GM19455 (cell line): Measurements from ENCODE around the gene TK1.
"Not testable (repeated sequence)": the region's sequence is repeated elsewhere in the genome, so short reads cannot be mapped to it uniquely, and the experiment has no call there.

Experiments
- ATAC-seq: cut with Tn5 transposase; IDR thresholded peaks from one replicate; pipeline ENCODE4 v1.9.1; 2021; ENCODE audit not compliant: unreplicated experiment

Gene TK1

DNA sequence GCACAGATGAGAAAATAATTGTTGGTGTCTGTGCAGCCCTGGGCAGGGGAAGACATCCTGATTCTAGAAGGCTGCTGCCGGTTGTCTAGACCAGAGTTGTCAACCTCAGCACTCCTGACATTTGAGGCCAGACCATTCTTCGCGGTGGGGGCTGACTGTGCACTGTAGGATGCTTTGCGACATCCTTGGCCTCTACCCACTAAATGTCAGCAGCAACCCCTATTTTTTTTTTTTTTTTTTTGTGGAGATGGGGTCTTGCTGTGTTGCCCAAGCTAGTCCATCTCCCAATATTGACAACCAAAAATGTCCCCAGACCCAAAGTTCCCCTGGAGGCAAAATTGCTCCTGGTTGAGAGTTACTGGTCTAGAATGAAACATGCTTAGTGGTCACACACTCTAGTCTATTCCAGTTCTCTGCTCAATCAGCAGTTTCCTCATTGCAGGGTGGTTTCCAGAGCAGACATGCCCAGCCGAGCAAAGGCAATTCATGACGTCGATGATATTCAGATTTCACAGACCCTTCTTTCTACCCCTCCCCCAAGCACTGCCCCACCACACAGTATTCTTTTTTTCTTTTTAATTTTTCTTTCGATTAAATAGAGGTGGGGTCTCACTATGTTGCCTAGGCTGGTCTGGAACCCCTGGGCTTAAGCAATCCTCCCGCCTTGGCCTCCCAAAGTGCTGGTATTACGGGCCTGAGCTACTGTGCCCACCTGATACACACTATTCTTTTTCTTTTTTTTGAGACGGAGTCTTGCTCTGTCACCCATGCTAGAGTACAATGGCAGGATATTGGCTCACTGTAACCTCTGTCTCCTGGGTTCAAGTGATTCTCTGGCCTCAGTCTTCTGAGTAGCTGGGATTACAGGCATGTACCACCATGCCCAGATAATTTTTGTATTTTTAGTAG, 31.7 kb downstream of the TK1 start:
- ATAC-seq, result no peak

DNA sequence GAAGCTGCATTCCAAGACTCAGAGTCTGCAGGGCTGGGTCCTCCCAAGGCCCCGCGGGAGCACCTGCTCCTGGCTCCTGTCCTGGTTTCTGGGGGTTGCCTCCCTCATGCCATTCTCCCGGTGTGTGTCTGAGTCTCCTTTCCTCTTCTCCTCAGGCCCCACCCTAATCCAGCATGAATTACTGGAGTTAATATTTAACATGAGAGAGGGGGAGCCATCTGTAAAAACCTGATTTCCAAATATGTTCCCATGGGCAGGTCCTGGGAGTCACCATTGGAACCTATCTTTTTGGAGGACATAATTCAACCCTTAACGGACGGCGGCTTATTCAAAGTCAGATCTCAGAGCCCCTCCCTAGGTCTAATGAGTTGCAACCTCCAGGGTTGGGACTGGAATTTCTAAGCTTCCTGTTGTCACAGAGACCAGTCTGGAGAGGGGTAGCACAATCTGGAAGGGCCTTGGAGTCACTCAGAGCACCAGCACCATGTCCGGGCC, 35.3 kb downstream of the TK1 start:
- no peak for ATAC-seq

DNA sequence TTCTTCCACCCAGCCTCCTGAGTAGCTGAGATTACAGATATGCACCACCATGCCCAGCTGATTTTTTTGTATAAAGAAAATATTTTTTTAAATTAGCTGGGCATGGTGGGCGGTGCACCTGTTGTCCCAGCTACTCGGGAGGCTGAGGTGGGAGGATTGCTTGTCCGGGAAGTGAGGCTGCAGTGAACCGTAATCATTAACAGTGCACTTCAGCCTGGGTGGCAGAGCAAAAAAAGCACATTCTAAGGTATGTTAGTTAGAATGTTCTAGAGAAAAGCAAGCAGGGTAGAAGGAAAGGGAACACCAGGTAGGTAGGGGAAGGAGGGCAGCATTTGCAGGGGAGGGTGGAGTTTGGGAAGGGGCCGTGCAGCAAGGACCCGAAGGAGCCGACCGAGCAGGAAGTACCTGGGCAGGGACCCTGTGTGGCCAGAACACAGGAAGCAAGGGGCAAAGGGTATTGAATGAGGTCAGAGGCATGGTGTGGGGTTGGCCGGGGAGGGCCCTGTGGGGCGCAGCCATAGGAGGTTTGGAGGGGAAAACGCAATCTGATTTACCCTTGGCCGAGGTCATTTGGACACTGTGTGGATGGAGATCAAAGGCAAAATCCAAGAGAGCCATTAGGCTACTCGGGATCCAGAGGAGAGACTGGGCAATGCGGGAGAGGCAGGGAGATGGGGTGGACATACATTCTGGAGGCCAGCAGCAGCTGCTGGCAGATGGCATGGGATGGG, 38.4 kb downstream of the TK1 start:
- no peak for ATAC-seq

DNA sequence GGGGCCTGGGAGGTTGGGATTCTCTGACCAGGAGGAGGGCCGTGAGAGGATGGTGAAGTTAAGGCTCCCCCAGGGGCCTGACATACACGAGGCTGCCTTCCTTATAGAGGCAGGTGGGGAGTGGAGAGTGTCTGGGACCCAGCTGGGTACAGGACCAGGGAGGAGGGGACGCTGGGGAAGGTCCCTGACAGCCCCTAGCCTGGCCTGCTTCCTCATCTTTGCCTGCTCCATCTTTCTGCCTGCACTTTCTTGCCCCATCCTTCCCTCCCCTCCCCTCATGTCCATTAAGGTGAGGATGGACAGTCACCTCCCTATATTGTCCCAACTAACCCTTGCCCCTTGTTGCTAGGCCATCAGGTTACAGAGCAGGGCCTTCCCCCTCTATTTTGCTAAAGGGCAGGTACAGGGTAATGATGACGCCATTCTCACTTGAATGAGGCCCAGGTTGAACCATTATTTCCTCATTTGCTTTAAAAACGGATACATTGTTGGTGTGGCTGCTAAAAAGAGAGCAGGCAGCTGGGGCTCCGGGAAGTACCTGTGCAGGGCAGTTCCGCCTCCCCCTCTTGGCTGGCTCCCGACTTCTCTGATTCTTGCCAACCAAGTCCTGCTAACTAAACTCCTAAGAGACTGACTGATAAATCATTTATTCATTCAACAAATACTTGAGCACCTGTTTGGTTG, 39.4 kb downstream of the TK1 start:
- no peak for ATAC-seq

DNA sequence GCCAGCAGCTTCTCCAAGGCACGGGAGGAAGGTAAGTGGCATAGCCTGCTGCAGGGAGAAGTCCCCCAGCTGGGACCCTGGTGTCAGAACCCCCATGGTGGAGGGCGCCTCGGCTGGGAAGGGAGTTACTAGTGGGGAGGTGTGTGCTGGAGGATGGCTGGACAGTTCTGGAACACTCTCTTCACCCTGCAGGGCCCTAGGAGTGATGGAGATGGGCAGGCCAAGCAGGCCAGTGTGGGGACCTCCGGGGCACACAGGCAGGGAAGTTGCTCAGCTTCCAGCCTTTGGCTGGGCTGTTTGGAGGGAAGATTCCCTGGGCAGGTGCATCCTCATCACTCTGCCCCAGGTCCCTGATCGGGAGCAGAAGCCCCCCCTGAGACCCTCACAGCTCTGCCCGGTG, 40.0 kb downstream of the TK1 start:
- ATAC-seq, result no peak

DNA sequence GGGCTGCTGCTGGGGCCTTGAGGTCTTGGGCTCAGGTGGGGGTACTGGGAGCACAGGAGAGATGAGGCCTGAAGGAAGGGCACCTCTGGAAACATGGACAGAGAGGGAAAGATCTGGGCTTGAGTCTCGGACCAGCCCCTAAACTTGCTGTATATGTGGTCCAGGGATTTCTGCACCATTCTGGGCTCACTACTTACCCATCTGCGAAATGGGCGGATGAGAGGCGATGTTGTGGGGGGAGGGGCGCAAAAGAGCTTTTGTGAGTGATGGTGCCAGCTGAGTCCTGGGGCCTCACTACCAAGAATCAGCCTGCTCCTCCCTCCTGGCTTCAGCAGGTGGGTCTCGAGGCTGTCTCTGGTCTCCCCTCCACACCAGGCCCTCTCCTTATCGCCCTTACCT, 40.4 kb downstream of the TK1 start:
- ATAC-seq, result no peak

DNA sequence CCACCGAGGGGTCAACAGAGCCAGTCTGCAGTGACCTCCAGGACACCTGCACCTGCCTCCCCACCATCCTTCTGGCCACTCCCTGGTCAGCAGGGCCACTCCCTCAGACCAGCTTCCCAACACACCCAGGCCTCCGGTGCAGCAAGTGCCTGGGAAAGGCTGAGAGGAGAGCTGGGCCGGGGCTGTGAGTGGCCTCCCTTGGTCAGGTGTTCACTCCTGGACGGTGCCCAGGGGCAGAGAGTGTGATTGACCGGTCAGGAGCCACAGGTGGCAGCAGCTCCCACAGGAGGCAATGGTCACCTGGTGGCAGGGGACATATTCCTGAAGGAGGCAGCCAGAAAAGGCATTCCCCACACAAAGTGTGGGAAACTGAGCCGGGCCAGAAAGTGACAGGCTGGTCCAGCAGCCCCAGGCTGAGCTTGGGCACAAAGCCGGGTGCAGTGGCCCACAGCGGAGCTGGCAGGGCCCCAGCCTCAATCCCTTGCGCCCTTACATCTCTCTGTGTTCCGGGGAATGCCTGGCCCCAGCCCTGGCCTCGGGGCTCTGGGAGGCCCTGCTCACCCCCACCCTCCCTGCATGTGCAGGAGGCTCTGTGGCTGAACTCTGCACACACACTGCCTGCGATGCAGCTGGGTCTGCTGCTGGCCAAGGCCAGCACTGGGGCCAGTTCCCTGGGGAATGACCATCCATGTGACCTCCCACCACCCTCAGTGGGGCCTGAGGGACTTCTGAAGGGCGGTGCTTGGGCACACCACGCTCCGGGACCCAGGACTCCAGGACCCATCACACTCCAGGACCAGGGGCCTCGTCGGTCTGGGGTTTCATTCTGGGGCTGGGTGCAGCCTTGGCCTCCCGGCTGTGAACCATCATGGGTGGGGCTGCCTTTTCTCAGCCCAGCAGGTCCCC, 41.9 kb downstream of the TK1 start:
- ATAC-seq, result no peak

DNA sequence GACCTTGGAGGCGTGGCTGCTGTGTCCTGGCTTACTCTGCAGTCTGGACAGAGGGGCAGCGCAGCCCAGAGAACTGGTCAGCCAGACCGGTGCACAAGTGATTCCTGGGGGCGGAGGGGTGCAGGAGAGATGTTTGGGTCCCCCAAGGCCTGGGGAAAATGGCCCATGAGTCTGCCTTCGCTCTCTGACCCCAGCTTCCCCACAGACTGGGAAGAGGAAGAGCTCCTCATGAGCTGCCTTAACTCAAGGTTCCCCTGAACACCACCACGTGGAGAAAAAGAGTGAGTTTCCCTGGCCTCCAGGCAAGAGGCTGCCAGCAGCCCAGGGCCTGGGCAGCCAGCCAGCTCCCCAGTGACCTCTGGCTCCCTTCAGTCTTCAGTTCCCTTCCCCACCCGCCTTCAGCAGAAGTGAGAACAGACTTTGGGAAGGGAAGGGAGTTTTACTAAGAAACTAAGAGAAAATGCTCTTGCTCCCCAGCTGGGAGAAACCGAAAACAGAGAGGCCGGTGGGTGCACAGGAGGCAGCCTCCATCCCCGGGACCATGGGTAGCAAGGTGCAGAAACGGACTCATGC, 42.6 kb downstream of the TK1 start:
- ATAC-seq, result no peak

DNA sequence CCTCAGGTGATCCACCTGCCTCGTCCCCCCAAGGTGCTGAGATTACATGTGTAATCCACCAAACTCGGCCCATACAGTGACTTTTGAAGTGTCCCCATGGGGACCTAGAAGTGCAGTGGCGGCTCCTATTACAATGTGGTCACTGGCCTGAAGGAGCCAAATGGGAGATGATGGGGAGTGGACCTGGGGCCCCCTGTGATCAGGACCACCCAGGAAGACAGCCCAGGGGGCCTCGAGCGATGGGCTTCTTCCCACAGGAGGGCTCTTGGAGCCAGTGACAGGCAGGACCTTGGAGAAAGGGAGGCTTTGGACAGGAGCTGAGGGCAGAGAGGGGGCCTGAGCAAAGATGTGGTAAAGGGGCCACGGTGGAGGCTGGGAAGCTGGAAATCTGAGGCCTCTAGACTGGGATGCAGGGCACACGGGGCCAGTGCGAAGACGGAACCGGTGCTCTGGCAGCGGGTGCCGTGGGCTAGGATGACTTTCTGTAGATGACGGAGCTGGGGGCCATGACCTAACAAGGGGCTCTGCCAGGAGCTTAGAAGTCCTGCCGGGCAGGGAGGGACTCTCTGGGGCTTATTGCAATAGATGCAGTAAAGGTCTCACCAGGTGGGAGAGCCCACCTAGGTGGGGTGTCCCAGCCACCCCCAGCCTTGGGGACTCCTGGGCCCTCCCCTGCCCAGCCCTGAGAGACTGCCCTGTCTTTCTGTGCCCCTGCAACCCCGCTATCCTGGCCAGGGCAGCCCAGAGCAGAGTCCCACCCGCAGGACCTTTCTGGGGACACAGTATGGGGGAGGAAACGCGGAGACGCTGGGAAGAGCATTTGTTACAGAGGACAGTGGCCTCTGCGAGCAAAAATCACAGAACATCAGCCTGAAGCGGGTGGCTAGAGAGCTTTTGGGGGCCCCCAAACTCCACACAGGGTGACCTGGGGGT, 43.4 kb downstream of the TK1 start:
- ATAC-seq, result no peak

DNA sequence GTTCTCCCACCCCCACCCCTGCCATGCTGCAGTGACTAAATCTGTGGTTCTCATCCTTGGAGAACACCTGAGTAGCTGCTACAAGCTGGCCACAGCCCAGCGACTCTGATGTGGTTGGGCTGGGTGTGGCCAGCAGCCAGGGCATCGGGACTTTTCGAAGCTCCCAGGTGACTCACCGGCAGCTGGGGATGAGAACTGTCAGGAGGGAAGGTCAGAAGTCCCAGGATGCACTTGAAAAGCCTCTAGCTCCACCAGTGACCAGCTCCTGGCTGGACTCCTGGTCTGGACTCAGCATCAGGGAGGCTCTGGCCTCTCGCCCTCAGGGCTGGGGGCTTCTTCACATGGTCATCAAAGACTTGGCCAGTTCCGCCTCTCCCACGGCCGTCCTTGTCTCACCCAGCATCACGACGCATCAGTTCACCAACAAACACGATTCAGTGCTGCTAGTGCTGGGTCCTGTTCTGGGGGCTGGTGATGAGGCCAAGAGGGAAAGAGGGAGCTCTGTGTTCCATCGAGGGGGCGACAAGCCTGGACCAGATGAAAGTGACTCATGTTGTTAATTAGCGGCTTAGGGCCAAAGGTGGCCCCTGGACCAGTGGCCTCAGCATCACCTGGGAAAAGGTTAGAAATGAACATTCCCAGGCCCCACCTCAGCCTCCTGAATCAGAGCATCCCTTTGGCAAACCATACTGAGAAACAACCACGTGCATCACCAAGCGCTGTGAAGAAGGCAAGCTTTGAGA, 44.6 kb downstream of the TK1 start:
- no peak for ATAC-seq

DNA sequence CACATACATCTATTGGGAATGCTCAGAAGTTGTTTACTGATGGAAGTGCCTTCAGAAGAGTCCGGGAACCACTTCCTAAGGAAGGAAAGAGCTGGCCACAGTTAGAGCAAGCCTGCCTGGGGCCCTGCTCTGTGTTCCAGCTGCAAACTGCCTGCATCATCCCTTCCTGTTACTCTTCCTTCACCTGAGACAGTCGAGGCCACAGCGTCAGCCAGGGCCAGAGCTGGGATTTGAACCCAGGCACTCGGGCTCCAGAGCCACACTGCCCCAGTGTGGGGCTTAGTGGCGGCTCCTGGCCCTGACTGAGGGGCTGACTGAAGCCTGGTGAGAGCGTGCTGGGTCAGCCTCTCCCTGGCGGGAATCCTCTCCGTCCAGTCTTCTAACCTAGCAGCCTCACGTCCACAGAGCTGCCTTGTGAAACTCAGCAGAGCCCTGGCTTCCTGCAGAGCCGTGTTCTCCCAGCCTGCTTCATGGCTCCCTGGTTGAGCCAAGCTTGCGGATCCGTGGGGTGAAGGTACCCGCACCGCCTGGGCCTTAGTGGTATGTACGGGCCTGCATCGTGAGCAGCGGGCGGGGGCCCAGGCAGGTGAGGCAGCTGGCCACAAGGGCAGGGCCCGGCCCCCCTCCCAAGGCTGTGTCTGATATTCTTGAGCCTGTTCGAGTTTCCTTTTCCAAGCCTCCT, 45.3 kb downstream of the TK1 start:
- ATAC-seq, result no peak

DNA sequence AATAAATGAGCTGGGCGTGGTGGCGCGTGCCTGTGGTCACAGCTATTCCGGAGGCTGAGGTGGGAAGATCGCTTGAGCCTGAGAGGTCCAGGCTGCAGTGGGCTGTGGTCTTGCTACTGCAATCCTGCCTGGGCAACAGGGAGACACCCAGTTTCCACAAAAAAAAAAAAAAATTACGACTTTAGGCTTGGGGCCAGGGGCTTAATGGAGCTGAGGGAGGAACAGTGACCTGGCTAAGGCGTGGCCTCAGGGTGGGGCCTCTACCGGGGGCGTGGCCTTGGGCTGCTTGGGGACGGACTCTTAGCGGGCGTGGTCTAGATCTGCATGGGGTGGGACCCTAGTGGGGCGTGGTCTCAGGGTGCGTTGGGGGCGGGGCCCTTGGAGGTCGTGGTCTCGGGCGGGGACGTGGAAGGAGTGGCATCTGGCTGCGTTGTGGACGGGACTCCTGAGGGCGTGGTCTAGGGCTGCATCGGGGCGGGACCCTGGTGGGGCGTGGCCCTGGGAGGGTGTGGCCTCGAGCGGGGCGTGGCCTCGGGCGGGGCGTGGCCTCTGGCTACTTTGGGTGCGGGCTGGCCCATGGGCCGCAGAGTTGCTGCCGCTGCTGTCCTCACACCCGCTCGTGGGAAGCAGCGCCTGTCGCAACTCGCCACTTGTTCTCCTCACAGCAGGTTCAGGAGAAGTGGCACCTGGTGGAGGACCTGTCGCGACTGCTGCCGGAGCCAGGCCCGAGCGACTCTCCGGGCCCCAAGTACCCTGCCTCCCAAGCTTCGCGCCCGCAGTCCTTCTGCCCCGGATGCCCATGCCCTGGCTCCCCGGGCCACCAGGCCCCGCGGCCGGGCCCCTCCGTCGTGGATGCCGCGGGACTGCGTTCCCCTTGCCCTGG, 46.4 kb downstream of the TK1 start:
- peak; percentile 70 for ATAC-seq

DNA sequence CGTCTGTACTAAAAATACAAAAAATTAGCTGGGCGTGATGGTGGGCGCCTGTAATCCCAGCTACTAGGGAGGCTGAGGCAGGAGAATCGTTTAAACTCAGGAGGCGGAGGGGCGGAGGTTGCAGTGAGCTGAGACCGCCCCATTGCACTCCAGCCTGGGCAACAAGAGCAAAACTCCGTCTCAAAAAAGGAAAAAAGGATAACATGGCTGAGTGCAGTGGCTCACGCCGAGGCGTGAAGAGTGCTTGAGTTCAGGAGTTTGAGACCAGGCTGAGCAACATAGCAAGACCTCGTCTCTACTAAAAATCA, 47.0 kb downstream of the TK1 start:
- ATAC-seq, result not testable (repeated sequence)

DNA sequence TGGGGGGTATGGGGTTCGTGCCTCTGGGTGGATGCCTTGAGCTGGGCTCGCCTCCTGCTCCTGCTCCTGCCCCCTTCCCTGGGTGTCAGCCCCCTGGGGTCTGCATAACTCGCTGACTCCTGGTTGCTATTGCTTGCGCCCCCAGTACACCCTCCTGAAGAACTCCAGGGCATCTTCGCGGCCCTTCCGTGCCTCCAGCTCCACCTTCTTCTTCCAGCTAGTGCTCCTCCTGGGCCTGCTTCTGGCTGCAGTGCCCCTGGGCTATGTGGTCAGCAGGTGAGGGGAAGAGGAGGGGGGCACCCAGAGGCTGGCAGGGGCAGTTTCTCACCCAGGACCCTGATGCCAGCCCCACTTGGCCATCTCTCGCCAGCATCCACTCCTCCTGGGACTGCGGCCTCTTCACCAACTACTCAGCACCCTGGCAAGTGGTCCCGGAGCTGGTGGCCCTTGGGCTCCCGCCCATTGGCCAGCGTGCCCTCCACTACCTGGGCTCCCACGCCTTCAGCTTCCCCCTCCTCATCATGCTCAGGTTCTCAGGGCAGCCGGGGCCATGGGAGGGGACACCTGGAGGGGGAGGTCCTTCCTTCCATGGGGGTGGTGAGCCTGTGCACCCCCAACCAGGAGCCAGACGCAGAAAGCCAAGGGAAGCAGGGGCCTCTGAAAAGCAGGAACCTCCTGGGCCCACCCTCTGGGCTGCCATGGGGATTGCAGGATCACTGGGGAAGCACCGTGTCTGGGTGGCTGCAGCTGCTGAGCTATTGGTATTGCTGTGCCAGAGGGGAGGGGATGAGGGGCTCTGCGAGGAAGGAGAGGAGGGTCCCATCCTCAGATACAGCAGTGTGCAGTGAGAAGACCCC, 48.4 kb downstream of the TK1 start:
- ATAC-seq, result no peak

DNA sequence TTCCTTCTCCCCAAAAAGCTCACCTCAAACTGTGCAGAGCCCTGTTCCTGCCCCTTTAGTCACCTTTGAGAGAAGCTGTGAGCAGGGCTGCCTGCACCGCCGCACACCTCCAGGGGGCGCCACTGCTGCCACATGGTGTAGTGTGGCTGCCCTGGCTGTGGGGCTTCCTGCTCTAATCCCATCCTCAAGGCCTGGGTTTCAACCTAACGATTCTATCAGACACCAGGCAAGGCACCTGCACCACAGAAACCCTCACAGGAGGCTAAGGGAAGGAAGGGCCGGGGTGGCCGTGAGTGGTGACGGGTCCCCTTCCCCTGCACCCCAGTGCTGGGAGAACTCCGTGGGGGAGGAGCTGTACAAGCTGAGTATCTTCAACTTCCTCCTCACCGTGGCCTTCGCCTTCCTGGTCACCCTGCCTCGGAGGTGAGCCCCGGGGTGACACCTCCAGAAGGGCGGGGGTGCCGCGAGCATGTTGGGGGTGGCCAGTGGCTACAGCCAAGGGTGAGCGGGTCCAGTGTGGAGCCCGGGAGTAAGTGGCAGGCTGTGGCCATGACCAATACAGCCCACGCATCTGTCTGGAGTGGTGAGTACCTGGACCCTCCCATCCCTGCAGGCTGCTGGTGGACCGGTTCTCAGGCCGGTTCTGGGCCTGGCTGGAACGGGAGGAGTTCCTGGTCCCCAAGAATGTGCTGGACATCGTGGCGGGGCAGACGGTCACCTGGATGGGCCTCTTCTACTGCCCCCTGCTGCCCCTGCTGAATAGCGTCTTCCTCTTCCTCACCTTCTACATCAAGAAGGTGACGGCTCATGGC, 49.3 kb downstream of the TK1 start:
- ATAC-seq, result no peak
